Mesenchymal stem cell (in vitro differentiated cells and primary cell): ENCODE data around the gene CCDC97.

Experiments
- DNase-seq: peaks from one replicate; pipeline ENCODE4 v3.0.0-alpha.2; 2013
- H2AFZ ChIP-seq: one replicate; pipeline ENCODE4 v1.6.1; 2013; ENCODE audit warnings: low read depth, mild to moderate bottlenecking, control low read depth, inconsistent platforms, low read length, moderate library complexity
- H2AK5ac ChIP-seq: 2 replicates; pipeline ENCODE4 v1.6.1; 2013; ENCODE audit warnings: low read length, moderate library complexity, mild to moderate bottlenecking, inconsistent platforms; ENCODE audit not compliant: severe bottlenecking
- H2BK120ac ChIP-seq: one replicate; pipeline ENCODE4 v1.6.1; 2013; ENCODE audit warnings: low read depth, mild to moderate bottlenecking, inconsistent platforms, low read length, moderate library complexity
- H2BK12ac ChIP-seq, 2 experiments: one replicate each; pipeline ENCODE4 v1.6.1; 2013; ENCODE audit warnings: inconsistent platforms in 2 of 2, low read length in 2 of 2, mild to moderate bottlenecking in 2 of 2, moderate library complexity in 2 of 2, control low read depth in 1 of 2
- H2BK15ac ChIP-seq: one replicate; pipeline ENCODE4 v1.6.1; 2013; ENCODE audit warnings: mild to moderate bottlenecking, low read depth, inconsistent platforms; ENCODE audit not compliant: poor library complexity, severe bottlenecking
- H2BK5ac ChIP-seq: 2 replicates; pipeline ENCODE4 v1.6.1; 2013; ENCODE audit warnings: low read depth, mild to moderate bottlenecking, low read length, control low read depth, inconsistent platforms; ENCODE audit not compliant: poor library complexity, severe bottlenecking
- H3K14ac ChIP-seq, 2 experiments: one replicate each; pipeline ENCODE4 v1.6.1; 2013; ENCODE audit warnings: inconsistent platforms in 2 of 2, low read length in 2 of 2, control low read depth in 1 of 2, mild to moderate bottlenecking in 1 of 2, moderate library complexity in 1 of 2
- H3K18ac ChIP-seq, 2 experiments: one replicate each; pipeline ENCODE4 v1.6.1; 2013; ENCODE audit warnings: inconsistent platforms in 2 of 2, low read length in 2 of 2, control low read depth in 1 of 2, low read depth in 1 of 2, mild to moderate bottlenecking in 1 of 2
- H3K23ac ChIP-seq, 2 experiments: one replicate each; pipeline ENCODE4 v1.6.1; 2013; ENCODE audit warnings: inconsistent platforms in 2 of 2, low read length in 2 of 2, mild to moderate bottlenecking in 2 of 2, moderate library complexity in 2 of 2, control low read depth in 1 of 2
- H3K27ac ChIP-seq: 2 replicates; pipeline ENCODE4 v1.5.1; 2013; ENCODE audit warnings: mild to moderate bottlenecking, moderate library complexity, low read length, control low read depth, inconsistent platforms; ENCODE audit not compliant: poor library complexity, severe bottlenecking
- H3K27me3 ChIP-seq, 2 experiments: 2 replicates each; pipeline versions ENCODE4 v1.6.1 to v1.7.0; 2013; ENCODE audit warnings: low read length in 2 of 2, mild to moderate bottlenecking in 2 of 2, moderate library complexity in 2 of 2, control low read depth in 1 of 2, inconsistent platforms in 1 of 2; ENCODE audit not compliant: control insufficient read depth in 1 of 2, insufficient read depth in 1 of 2
- H3K36me3 ChIP-seq, 2 experiments: 2 replicates each; pipeline versions ENCODE4 v1.6.1 to v1.7.0; 2013; ENCODE audit warnings: low read length in 2 of 2, control low read depth in 1 of 2, inconsistent platforms in 1 of 2, low read depth in 1 of 2, mild to moderate bottlenecking in 1 of 2; ENCODE audit not compliant: insufficient read depth in 2 of 2, control insufficient read depth in 1 of 2
- H3K4ac ChIP-seq, 2 experiments: one replicate each; pipeline ENCODE4 v1.6.1; 2013; ENCODE audit warnings: inconsistent platforms in 2 of 2, low read length in 2 of 2, mild to moderate bottlenecking in 2 of 2, moderate library complexity in 2 of 2, control low read depth in 1 of 2, low read depth in 1 of 2
- H3K4me1 ChIP-seq: 2 replicates; pipeline ENCODE4 v1.6.1; 2013; ENCODE audit warnings: low read depth, low read length, control low read depth; ENCODE audit not compliant: control insufficient read depth, insufficient read depth
- H3K4me2 ChIP-seq: 2 replicates; pipeline ENCODE4 v1.6.1; 2013; ENCODE audit warnings: low read length, mild to moderate bottlenecking, inconsistent platforms; ENCODE audit not compliant: poor library complexity, severe bottlenecking
- H3K4me3 ChIP-seq, 2 experiments: 2 replicates each; pipeline versions ENCODE4 v1.5.1 to v1.7.0; 2013; ENCODE audit warnings: low read length in 2 of 2, mild to moderate bottlenecking in 2 of 2, control low read depth in 1 of 2, low read depth in 1 of 2; ENCODE audit not compliant: insufficient read depth in 1 of 2
- H3K79me1 ChIP-seq: replicated peaks from 2 replicates; pipeline ENCODE4 v1.6.1; 2013; ENCODE audit warnings: mild to moderate bottlenecking, control low read depth, low read length, inconsistent platforms; ENCODE audit not compliant: poor library complexity, severe bottlenecking
- H3K9ac ChIP-seq: 2 replicates; pipeline ENCODE4 v1.7.0; 2013; ENCODE audit warnings: mild to moderate bottlenecking, low read length, moderate library complexity
- H3K9me3 ChIP-seq: 2 replicates; pipeline ENCODE4 v1.7.0; 2013; ENCODE audit warnings: mild to moderate bottlenecking, low read length; ENCODE audit not compliant: control insufficient read depth
- H4K8ac ChIP-seq: one replicate; pipeline ENCODE4 v1.6.1; 2013; ENCODE audit warnings: inconsistent platforms, mild to moderate bottlenecking, low read length, moderate library complexity
- H4K91ac ChIP-seq: one replicate; pipeline ENCODE4 v1.6.1; 2013; ENCODE audit warnings: mild to moderate bottlenecking, low read length, inconsistent platforms
- WGBS: methylation state at CpG from one replicate; pipeline ENCODE4 v1.1.7; 2013; ENCODE audit warnings: mixed read lengths; 5-methylcytosine and 5-hydroxymethylcytosine counted together

The CCDC97 gene

GRCh38 chr19:41330946-41331678, 21.1 kb downstream of the CCDC97 start:
- WGBS, result 88% methylated on average over 41 of the region's 47 CpGs
- no peak overlapping the region for H3K4me3 ChIP-seq
- H2BK12ac ChIP-seq, result no peak overlapping the region
- peaks cover 50 to 56% of the 10 kb centered on the region in 2 experiments for H3K36me3 ChIP-seq
- H3K23ac ChIP-seq, result no peak overlapping the region
- no peak overlapping the region for H3K27ac ChIP-seq
- no peak for DNase-seq
- peaks cover 26% of the 10 kb centered on the region for H3K4me1 ChIP-seq
- H2BK120ac ChIP-seq, result no peak overlapping the region
- H3K18ac ChIP-seq, result no peak overlapping the region
- no peak overlapping the region for H3K14ac ChIP-seq
- no peak overlapping the region for H2BK5ac ChIP-seq
- peaks cover 9% of the 10 kb centered on the region for H3K79me1 ChIP-seq
- no peaks in the 10 kb centered on the region for H3K9me3 ChIP-seq
- no peak overlapping the region for H3K4ac ChIP-seq
- no peaks in the 10 kb centered on the region for H3K27me3 ChIP-seq
- H2BK15ac ChIP-seq, result no peak overlapping the region
- H4K8ac ChIP-seq, result peak overlapping the region; percentile 29
- no peak overlapping the region for H3K4me2 ChIP-seq
- no peak overlapping the region for H3K9ac ChIP-seq
- H4K91ac ChIP-seq, result no peak overlapping the region
- H2AK5ac ChIP-seq, result no peak overlapping the region
- no peak overlapping the region for H2AFZ ChIP-seq

GRCh38 chr19:41332000-41332399, 22.0 kb downstream of the CCDC97 start:
- Histone ChIP-seq H2BK12ac (no peak overlapping the region), H2AFZ (no peak overlapping the region), H3K4me3 (no peak overlapping the region), H2AK5ac (no peak overlapping the region), H3K36me3 (peaks cover 50 to 62% of the 10 kb centered on the region in 2 experiments), H4K91ac (no peak overlapping the region), H3K4me2 (no peak overlapping the region), H3K4ac (no peak overlapping the region), H3K18ac (no peak overlapping the region), H3K4me1 (peaks cover 18% of the 10 kb centered on the region), H2BK120ac (no peak overlapping the region), H3K23ac (no peak overlapping the region), H3K14ac (no peak overlapping the region), H4K8ac (no peak overlapping the region), H3K9ac (no peak overlapping the region), H3K27ac (no peak overlapping the region), H3K79me1 (peaks cover 9% of the 10 kb centered on the region), H2BK15ac (no peak overlapping the region), H3K9me3 (no peaks in the 10 kb centered on the region), H2BK5ac (no peak overlapping the region), H3K27me3 (no peaks in the 10 kb centered on the region)
- WGBS, result 92% methylated on average over 16 of the region's 16 CpGs
- no peak for DNase-seq

GRCh38 chr19:41332468-41332867, 22.5 kb downstream of the CCDC97 start:
- Histone ChIP-seq H3K4me3 (no peak overlapping the region), H3K4ac (no peak overlapping the region), H2BK12ac (no peak overlapping the region), H3K36me3 (peaks cover 52 to 66% of the 10 kb centered on the region in 2 experiments), H3K4me1 (peaks cover 14% of the 10 kb centered on the region), H2BK15ac (no peak overlapping the region), H2AK5ac (no peak overlapping the region), H4K91ac (no peak overlapping the region), H4K8ac (no peak overlapping the region), H3K9me3 (no peaks in the 10 kb centered on the region), H3K27ac (no peak overlapping the region), H2AFZ (no peak overlapping the region), H3K9ac (no peak overlapping the region), H3K23ac (no peak overlapping the region), H2BK5ac (no peak overlapping the region), H3K4me2 (no peak overlapping the region), H3K27me3 (no peaks in the 10 kb centered on the region), H3K18ac (no peak overlapping the region), H3K14ac (no peak overlapping the region), H3K79me1 (peaks cover 9% of the 10 kb centered on the region), H2BK120ac (no peak overlapping the region)
- DNase-seq, result no peak
- WGBS, result 98% methylated on average over 5 of the region's 5 CpGs

GRCh38 chr19:41334793-41335192, 24.8 kb downstream of the CCDC97 start:
- Histone ChIP-seq H3K4me2 (no peak overlapping the region), H3K18ac (no peak overlapping the region), H2AK5ac (no peak overlapping the region), H2AFZ (no peak overlapping the region), H3K27ac (no peak overlapping the region), H4K91ac (no peak overlapping the region), H3K9me3 (no peaks in the 10 kb centered on the region), H2BK12ac (no peak overlapping the region), H3K9ac (no peak overlapping the region), H3K4me3 (no peak overlapping the region), H4K8ac (no peak overlapping the region), H3K36me3 (peaks cover 44 to 66% of the 10 kb centered on the region in 2 experiments), H2BK15ac (no peak overlapping the region), H3K14ac (no peak overlapping the region), H2BK120ac (no peak overlapping the region), H3K4me1 (peaks cover 2% of the 10 kb centered on the region), H3K27me3 (no peaks in the 10 kb centered on the region), H3K79me1 (peaks cover 17% of the 10 kb centered on the region), H2BK5ac (no peak overlapping the region), H3K23ac (no peak overlapping the region), H3K4ac (no peak overlapping the region)
- 97% methylated on average over 5 of the region's 5 CpGs for WGBS
- DNase-seq, result no peak
